ENCODE data around the gene DOCK3.
"Not testable (repeated sequence)": the region's sequence is repeated elsewhere in the genome, so short reads cannot be mapped to it uniquely, and the experiment has no call there.

The DOCK3 gene

GRCh38 chr3:50660386-50660785, 14.3 kb upstream of the DOCK3 start:
- no peak overlapping the region for H3K4me3 ChIP-seq (ENCODE audit: insufficient read depth, low read depth, low read length)
- H3K27me3 ChIP-seq (ENCODE audit: control insufficient read depth, insufficient read depth, low read length, poor library complexity, severe bottlenecking), result no peaks in the 10 kb centered on the region
- H3K4me1 ChIP-seq (ENCODE audit: control insufficient read depth, insufficient read depth, low read length), result no peaks in the 10 kb centered on the region
- H3K36me3 ChIP-seq (ENCODE audit: control insufficient read depth, insufficient read depth, low read length), result no peaks in the 10 kb centered on the region
- H3K27ac ChIP-seq (ENCODE audit: insufficient read depth, low read depth, low read length, poor library complexity, severe bottlenecking), result no peak overlapping the region
- WGBS, 2 experiments, result 96% methylated on average over 10 of the region's 10 CpGs
- H3K9me3 ChIP-seq (ENCODE audit: control insufficient read depth, low read length), result no peaks in the 10 kb centered on the region

DNA sequence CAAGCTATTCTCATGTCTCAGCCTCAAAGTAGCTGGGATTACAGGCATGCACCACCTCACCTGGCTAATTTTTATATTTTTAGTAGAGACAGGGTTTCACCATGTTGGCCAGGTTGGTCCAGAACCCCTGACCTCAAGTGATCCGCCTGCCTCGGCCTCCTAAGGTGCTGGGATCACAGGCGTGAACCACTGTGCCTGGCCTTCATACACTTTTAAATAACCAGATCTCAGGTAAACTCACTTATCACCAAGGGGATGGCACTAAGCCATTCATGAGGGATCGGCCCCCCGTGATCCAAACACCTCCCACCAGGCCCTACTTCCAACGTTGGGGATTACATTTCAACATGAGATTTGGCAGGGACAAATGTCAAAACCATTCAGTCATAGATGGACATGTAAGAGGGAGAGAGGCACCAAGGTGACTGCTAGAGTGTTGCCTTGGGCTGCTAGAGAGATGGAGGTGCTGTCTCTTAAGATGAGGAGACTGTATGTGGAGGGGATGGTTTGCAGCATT, 13.3 kb upstream of the DOCK3 start:
- WGBS, 2 experiments, result 89 to 90% methylated on average over 6 of the region's 6 CpGs

GRCh38 chr3:50662408-50662807, 12.3 kb upstream of the DOCK3 start:
- H3K4me3 ChIP-seq (ENCODE audit: insufficient read depth, low read depth, low read length), result no peak overlapping the region
- H3K36me3 ChIP-seq (ENCODE audit: control insufficient read depth, insufficient read depth, low read length), result no peaks in the 10 kb centered on the region
- 62 to 74% methylated on average over 2 of the region's 2 CpGs for WGBS, 2 experiments
- no peaks in the 10 kb centered on the region for H3K9me3 ChIP-seq (ENCODE audit: control insufficient read depth, low read length)
- no peaks in the 10 kb centered on the region for H3K27me3 ChIP-seq (ENCODE audit: control insufficient read depth, insufficient read depth, low read length, poor library complexity, severe bottlenecking)
- no peaks in the 10 kb centered on the region for H3K4me1 ChIP-seq (ENCODE audit: control insufficient read depth, insufficient read depth, low read length)
- no peak overlapping the region for H3K27ac ChIP-seq (ENCODE audit: insufficient read depth, low read depth, low read length, poor library complexity, severe bottlenecking)

More for the DNA sequence above, 13.3 kb upstream of the DOCK3 start:
- H3K27ac ChIP-seq (ENCODE audit: insufficient read depth, low read depth, low read length, poor library complexity, severe bottlenecking), result no peak overlapping the region
- no peak overlapping the region for H3K4me3 ChIP-seq (ENCODE audit: insufficient read depth, low read depth, low read length)
- no peaks in the 10 kb centered on the region for H3K4me1 ChIP-seq (ENCODE audit: control insufficient read depth, insufficient read depth, low read length)
- no peaks in the 10 kb centered on the region for H3K9me3 ChIP-seq (ENCODE audit: control insufficient read depth, low read length)
- no peaks in the 10 kb centered on the region for H3K27me3 ChIP-seq (ENCODE audit: control insufficient read depth, insufficient read depth, low read length, poor library complexity, severe bottlenecking)
- H3K36me3 ChIP-seq (ENCODE audit: control insufficient read depth, insufficient read depth, low read length), result no peaks in the 10 kb centered on the region

- 92 to 95% methylated on average over 5 of the region's 5 CpGs for WGBS, 2 experiments
- Histone ChIP-seq H3K4me1 (ENCODE audit: control insufficient read depth, insufficient read depth, low read length) (no peaks in the 10 kb centered on the region), H3K9me3 (ENCODE audit: control insufficient read depth, low read length) (no peaks in the 10 kb centered on the region), H3K4me3 (ENCODE audit: insufficient read depth, low read depth, low read length) (no peak overlapping the region), H3K27ac (ENCODE audit: insufficient read depth, low read depth, low read length, poor library complexity, severe bottlenecking) (no peak overlapping the region), H3K27me3 (ENCODE audit: control insufficient read depth, insufficient read depth, low read length, poor library complexity, severe bottlenecking) (no peaks in the 10 kb centered on the region), H3K36me3 (ENCODE audit: control insufficient read depth, insufficient read depth, low read length) (no peaks in the 10 kb centered on the region)
Measured at GRCh38 chr3:50665081-50665840, 9.5 kb upstream of the DOCK3 start.

- H3K27me3 ChIP-seq (ENCODE audit: control insufficient read depth, insufficient read depth, low read length, poor library complexity, severe bottlenecking); H3K27ac ChIP-seq (ENCODE audit: insufficient read depth, low read depth, low read length, poor library complexity, severe bottlenecking); H3K4me1 ChIP-seq (ENCODE audit: control insufficient read depth, insufficient read depth, low read length); H3K36me3 ChIP-seq (ENCODE audit: control insufficient read depth, insufficient read depth, low read length); H3K4me3 ChIP-seq (ENCODE audit: insufficient read depth, low read depth, low read length); H3K9me3 ChIP-seq (ENCODE audit: control insufficient read depth, low read length): not testable (repeated sequence)
- WGBS, 2 experiments, result 83 to 86% methylated on average over 9 of the region's 9 CpGs
Measured at GRCh38 chr3:50665841-50666115, 8.9 kb upstream of the DOCK3 start.

DNA sequence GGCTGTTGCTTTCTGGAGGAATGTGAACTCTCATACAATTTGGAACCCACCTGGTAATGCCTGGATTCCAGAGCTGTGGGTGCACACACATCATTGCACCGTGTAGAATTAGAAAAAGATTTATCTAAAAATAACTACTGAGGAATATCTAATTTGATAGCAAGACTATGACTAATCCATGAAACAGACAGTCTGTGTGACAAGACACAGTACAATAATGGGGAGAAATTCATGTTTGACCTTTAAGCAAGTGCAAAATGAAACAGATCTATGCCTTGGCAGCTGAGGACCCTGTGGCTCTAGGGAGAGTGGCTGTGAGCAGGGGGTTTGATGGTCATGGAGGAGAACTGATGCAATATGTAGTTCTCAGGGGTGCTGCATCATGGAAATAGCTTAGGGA, 7.9 kb upstream of the DOCK3 start:
- 100% methylated on average over 1 of the region's 1 CpG; no CpG with 5 or more reads in 1 of the 2 experiments for WGBS, 2 experiments
- Histone ChIP-seq H3K4me3 (ENCODE audit: insufficient read depth, low read depth, low read length) (no peak overlapping the region), H3K36me3 (ENCODE audit: control insufficient read depth, insufficient read depth, low read length) (no peaks in the 10 kb centered on the region), H3K4me1 (ENCODE audit: control insufficient read depth, insufficient read depth, low read length) (no peaks in the 10 kb centered on the region), H3K27me3 (ENCODE audit: control insufficient read depth, insufficient read depth, low read length, poor library complexity, severe bottlenecking) (no peaks in the 10 kb centered on the region), H3K9me3 (ENCODE audit: control insufficient read depth, low read length) (no peaks in the 10 kb centered on the region), H3K27ac (ENCODE audit: insufficient read depth, low read depth, low read length, poor library complexity, severe bottlenecking) (no peak overlapping the region)

DNA sequence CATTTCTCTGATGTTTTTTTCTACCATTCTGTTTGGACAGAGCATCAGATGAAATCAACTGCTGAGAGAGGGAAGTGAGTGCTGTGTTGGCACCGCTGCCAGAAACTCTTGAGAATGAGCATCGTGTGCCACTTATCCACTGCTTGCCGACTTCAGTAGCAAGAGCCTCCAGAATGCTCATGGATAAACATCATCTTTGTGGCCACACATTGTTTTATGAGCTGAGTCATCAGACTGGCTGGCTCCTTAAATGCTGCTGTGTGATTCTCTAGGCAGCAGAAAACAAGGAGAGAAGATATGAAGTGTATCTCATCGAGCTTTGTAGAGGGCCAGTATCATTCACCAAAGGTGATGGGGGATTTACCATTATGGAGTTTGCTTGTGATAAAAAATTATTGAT, 3.4 kb upstream of the DOCK3 start:
- H3K27me3 ChIP-seq (ENCODE audit: control insufficient read depth, insufficient read depth, low read length, poor library complexity, severe bottlenecking), result peaks cover 29% of the 10 kb centered on the region
- H3K27ac ChIP-seq (ENCODE audit: insufficient read depth, low read depth, low read length, poor library complexity, severe bottlenecking), result no peak overlapping the region
- H3K4me3 ChIP-seq (ENCODE audit: insufficient read depth, low read depth, low read length), result no peak overlapping the region
- no peaks in the 10 kb centered on the region for H3K4me1 ChIP-seq (ENCODE audit: control insufficient read depth, insufficient read depth, low read length)
- WGBS, 2 experiments, result 89 to 92% methylated on average over 4 of the region's 4 CpGs
- no peaks in the 10 kb centered on the region for H3K36me3 ChIP-seq (ENCODE audit: control insufficient read depth, insufficient read depth, low read length)
- H3K9me3 ChIP-seq (ENCODE audit: control insufficient read depth, low read length), result no peaks in the 10 kb centered on the region

DNA sequence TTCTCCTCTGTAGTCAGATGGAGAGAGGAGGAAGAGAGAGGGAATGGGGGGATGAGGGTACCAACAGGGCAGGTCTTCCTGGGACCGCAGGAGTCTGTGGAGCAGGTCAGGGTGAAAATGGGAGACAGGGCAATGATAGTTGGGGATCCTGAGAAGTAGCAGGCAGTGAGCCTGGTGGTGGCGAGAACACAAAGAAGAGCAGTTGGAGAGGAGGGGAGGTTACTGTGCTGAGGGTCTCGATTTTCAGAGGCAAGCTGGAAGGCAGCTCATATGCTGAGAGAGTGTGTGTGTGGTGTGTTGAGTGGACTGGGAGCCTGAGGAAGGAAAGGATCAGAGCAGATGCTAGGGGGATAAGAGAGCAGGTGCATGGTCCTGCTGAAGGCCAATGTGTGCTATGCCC, 2.1 kb upstream of the DOCK3 start:
- H3K4me1 ChIP-seq (ENCODE audit: control insufficient read depth, insufficient read depth, low read length), result peaks cover 6% of the 10 kb centered on the region
- 89 to 92% methylated on average over 3 of the region's 3 CpGs for WGBS, 2 experiments
- no peak overlapping the region for H3K4me3 ChIP-seq (ENCODE audit: insufficient read depth, low read depth, low read length)

GRCh38 chr3:50673931-50674330, 796 bp upstream of the DOCK3 start:
- H3K9me3 ChIP-seq (ENCODE audit: control insufficient read depth, low read length), result no peaks in the 10 kb centered on the region
- H3K27me3 ChIP-seq (ENCODE audit: control insufficient read depth, insufficient read depth, low read length, poor library complexity, severe bottlenecking), result peaks cover 30% of the 10 kb centered on the region
- H3K4me1 ChIP-seq (ENCODE audit: control insufficient read depth, insufficient read depth, low read length), result peaks cover 6% of the 10 kb centered on the region
- peak overlapping the region; percentile 54 for H3K4me3 ChIP-seq (ENCODE audit: insufficient read depth, low read depth, low read length)
- WGBS, 2 experiments, result 43 to 52% methylated on average over 3 of the region's 3 CpGs
- H3K27ac ChIP-seq (ENCODE audit: insufficient read depth, low read depth, low read length, poor library complexity, severe bottlenecking), result no peak overlapping the region
- H3K36me3 ChIP-seq (ENCODE audit: control insufficient read depth, insufficient read depth, low read length), result no peaks in the 10 kb centered on the region

More for the DNA sequence above, 2.1 kb upstream of the DOCK3 start:
- H3K27ac ChIP-seq (ENCODE audit: insufficient read depth, low read depth, low read length, poor library complexity, severe bottlenecking), result no peak overlapping the region
- H3K9me3 ChIP-seq (ENCODE audit: control insufficient read depth, low read length), result no peaks in the 10 kb centered on the region
- H3K27me3 ChIP-seq (ENCODE audit: control insufficient read depth, insufficient read depth, low read length, poor library complexity, severe bottlenecking), result peaks cover 30% of the 10 kb centered on the region
- no peaks in the 10 kb centered on the region for H3K36me3 ChIP-seq (ENCODE audit: control insufficient read depth, insufficient read depth, low read length)

DNA sequence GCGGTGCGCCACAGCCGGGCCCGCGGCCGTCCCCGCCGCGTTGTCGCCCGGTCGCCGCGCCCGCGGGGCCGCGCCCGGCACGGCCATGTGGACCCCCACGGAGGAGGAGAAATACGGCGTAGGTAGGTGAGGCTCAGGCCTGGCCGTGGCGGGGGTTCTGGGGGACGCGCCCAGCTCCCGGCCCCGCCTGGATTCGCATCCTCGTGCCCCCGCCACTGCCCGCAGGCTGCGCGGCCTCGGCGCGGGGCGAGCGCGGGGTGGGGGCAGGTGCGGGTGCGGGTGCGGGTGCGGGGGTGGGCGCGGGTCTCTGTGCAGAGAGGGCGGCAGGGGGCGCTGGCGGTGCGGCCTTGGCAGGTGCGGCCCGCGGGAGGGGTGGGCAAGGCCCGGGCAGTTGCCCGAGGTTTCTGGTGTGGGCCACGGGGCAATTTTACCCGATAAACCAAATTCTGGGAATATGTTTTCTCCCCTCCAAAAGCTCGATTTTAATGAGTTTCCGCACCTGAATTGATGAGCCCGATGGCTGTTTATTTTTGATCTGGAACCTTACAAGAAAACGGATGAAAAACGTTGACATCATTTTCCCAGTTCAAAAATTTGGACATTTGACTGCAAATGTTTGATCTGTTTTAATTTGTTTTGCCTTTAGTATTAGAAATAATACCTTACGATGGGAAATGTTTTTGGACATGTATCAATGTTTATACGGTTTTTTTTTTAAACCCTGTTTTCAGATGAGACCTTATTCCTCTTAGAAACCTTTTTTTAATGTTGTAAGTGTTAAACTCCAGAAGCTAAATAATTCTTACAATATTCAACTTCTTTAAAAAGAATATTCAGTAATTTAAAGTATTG, 678 bp downstream of the DOCK3 start:
- Histone ChIP-seq H3K27ac (ENCODE audit: insufficient read depth, low read depth, low read length, poor library complexity, severe bottlenecking) (no peak overlapping the region), H3K9me3 (ENCODE audit: control insufficient read depth, low read length) (no peaks in the 10 kb centered on the region), H3K4me1 (ENCODE audit: control insufficient read depth, insufficient read depth, low read length) (peaks cover 6% of the 10 kb centered on the region), H3K36me3 (ENCODE audit: control insufficient read depth, insufficient read depth, low read length) (no peaks in the 10 kb centered on the region), H3K4me3 (ENCODE audit: insufficient read depth, low read depth, low read length) (peak overlapping the region; percentile 54), H3K27me3 (ENCODE audit: control insufficient read depth, insufficient read depth, low read length, poor library complexity, severe bottlenecking) (peaks cover 30% of the 10 kb centered on the region)
- 1 to 2% methylated on average over 64 to 65 of the region's 65 CpGs for whole genome bisulfite sequencing, 2 experiments
